Lower leg skin (tissue), 3 donors: ENCODE results near the gene DYDC2.

ENCODE experiments used
- CTCF ChIP-seq, 3 donors: fragments of 450-650 bp; IDR thresholded peaks; one replicate each; pipeline ENCODE4 v1.5.1; 2016; ENCODE audit warnings: antibody characterized with exemption in 3 of 3, mild to moderate bottlenecking in 3 of 3, moderate library complexity in 2 of 3
- POLR2A ChIP-seq, 2 donors: fragments of 450-650 bp; IDR thresholded peaks; one replicate each; pipeline ENCODE4 v1.6.1; 2016 to 2017; ENCODE audit warnings: antibody characterized with exemption in 2 of 2, mild to moderate bottlenecking in 1 of 2, moderate library complexity in 1 of 2

DNA sequence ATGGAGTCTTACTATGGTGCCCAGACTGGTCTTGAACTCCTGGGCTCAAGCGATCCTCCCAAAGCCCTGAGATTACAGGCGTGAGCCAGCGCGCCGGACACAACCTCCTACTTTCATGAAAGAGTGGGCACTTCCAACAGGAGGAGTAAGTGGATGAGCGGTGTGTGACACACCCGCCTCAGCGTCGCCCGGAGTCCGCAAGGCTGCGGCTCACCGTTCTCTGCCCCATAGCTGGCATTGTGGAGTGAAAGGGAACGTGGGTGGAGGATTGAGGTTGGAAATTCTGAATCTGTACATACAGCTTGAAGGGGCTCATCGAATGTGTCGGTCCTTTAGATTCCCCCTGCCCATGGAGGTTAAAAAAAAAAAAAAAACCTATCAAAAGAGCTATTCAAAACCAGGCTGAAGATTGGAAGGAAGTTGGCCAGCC, 51.2 kb downstream of the DYDC2 start:
- TF ChIP-seq CTCF (IDR thresholded peaks at IDR 0.05) (no peak), POLR2A (IDR thresholded peaks at IDR 0.05) (no peak)
